Measurements from ENCODE around the gene AHNAK. TPM values are rescaled to one million over a fixed set of nuclear protein-coding genes. Genes with fewer than 3 reads are reported as not detected.

The AHNAK gene
- total and polyA plus RNA-seq, 2 of the 8 experiments (the other 6 are each of a cell fraction or from before 2014, with no cell fraction given): 2.0 to 5.8 TPM

- no peak for TF ChIP-seq CBX5 (IDR thresholded peaks at IDR 0.05; ENCODE audit: low read depth, low read length)
- TF ChIP-seq SAP30 (IDR thresholded peaks at IDR 0.05; ENCODE audit: insufficient read depth, insufficient replicate concordance, low read length): no peak
- no peak for TF ChIP-seq CHD1 (IDR thresholded peaks at IDR 0.05; ENCODE audit: low read depth, low read length)
Measured at GRCh38 chr11:62402960-62403730, 143.5 kb downstream of the AHNAK start (continued).
